Measurements from ENCODE around the gene SUGP2.

- TF ChIP-seq POLR2A (IDR thresholded peaks at IDR 0.05) (no peak), CTCF (IDR thresholded peaks at IDR 0.05) (no peak), EP300 (IDR thresholded peaks at IDR 0.05; ENCODE audit: low read depth) (no peak), POLR2AphosphoS5 (IDR thresholded peaks at IDR 0.05) (peak in 1 of 3 donors; percentile 12)
Observed at GRCh38 chr19:19032420-19033175, 719 bp downstream of the SUGP2 start.

Measured in transverse colon (tissue), 4 donors.